GM19463 (cell line): ENCODE measurements around the gene TCEANC2.

Experiments used
- ATAC-seq: cut with Tn5 transposase; IDR thresholded peaks from one replicate; pipeline ENCODE4 v1.9.1; 2021; ENCODE audit warnings: mild to moderate bottlenecking, moderate library complexity; ENCODE audit not compliant: unreplicated experiment

Gene TCEANC2

DNA sequence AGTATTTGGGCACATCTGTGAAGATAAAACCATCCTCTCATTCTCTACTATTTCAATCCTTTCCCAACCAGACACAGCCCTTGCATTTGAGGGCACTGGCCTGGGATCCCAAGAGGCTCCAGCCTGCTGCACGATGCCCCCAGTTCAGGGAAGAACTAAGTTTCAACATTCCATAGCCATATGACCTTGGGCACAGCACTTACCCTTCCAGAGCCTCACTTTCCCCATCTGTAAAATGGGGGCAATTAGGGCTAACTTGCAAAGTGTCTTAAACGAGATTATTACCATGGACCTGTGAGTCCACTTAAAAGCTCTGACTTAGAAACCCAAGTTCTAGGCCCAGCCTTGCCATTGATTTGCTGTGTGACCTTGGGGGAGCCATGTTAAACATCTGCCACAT lies 76.5 kb downstream of the TCEANC2 start:
- no peak for ATAC-seq

DNA sequence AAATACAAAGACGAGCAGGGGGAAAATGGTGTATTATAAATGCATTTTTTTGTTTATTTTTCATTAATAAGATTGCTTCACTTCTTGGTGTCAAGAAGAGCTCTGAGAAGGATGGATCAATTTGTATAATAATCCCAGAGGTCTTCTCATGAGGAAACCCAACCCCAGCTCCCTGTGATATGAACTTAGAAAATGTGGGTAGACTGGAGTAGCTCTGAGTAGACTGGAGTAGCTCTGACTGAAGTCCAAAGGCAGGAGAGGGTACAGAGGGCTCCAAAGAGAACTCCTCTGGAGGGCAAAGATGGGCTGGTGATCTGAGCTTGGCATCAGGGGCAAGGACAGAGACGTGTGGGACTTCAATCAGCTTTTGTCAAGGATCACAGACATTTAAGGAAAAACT lies 78.0 kb downstream of the TCEANC2 start:
- no peak for ATAC-seq

DNA sequence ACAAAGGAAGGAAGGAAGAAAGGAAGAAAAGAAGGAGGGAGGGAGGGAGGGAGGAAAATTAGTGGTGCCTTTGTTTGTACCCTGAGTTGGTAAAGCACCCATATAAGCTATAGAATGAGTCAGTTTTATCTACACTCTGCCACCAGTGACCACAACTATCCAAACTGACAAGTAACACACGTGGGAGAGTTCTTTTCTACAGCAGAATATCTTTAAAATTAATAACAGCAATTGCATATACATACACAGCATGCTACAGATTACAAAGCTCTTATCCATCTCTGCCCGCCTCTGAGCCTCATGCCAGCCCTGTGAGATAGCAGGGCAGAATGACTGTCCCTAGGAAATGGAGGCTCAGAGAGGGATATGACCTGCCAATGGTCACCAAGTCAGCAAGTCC lies 79.1 kb downstream of the TCEANC2 start:
- ATAC-seq = no peak

DNA sequence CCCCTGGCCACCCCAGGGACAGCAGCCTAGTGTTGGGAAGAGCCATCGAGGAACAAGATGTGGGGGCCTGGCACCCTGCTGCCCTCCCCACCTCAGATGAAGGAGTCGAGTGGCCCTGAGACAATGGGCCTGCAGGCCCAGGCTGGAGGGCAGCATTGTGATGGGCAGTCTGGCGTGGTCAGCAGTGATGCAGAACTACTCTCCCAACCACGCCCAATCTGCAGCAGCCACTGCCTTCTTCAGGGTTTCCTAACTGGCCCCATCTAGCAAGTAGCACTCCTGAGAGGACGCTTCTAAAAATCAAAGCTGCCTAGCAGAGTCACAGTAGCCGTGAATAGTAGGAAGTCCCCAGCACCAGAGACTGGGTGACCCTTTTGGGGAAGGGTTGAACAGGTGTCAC lies 80.9 kb downstream of the TCEANC2 start:
- ATAC-seq = no peak

DNA sequence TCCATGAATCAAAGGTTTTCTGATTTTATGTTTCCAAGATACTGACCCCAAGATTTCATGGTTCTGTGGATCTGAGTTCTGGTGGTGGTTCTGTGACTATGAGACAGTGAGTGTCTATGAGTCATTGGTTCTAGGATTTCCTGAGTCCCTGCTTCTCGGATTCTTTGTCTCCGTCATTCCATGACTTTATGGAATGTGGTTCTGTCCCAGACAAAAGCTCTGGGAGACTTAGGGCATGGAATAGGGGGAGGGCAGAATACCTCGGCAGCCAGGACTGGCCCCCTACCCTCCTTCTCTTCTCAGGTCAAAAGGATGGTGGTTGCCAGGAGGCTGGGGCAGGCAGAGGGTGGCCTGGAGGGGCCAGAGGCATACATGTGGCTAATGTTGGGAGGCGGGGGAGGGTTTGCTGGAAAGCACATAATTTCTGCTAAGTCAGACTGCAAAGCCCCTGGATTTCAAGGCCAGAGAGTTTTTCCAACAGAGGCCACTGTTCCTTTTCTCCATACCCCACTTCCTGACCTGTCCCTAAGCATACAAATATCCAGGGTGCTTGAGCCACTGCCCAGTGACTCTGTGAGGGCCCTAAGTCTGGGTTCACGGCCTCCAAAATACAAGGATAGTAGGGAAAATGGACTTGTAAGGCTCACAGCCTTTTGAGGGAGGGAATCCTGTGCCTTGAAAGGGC lies 82.2 kb downstream of the TCEANC2 start:
- no peak for ATAC-seq

DNA sequence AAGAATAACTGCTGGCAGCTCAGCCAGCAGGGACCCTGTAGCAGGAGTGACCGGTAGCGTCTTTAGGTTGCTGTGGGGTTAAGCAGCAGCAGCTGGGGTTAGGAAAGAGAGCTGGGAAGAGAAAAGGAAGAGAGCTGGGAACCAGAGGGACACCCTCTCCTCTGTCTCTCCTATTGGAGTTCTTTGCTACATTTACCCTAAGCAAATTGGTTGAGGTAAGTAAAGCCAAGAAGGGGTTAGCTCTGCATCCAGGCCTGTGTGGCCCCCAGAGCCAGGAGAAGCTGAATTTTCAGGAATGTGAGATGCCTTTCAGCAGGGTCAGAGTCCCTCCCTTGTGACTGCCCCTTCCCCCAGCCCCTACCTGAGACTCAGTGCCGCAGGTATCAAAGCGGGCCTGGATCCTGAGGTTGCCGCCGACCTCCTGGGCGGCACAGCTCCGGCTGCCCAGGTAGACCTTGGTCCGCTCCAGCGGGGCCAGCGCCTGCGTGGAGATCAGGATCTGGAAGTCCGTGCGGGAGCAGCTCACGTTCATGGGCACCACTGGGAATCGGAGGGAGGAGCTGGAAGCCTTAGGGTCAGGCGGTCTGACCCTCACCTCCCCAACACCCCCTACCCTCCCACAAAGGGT lies 83.0 kb downstream of the TCEANC2 start:
- no peak for ATAC-seq

DNA sequence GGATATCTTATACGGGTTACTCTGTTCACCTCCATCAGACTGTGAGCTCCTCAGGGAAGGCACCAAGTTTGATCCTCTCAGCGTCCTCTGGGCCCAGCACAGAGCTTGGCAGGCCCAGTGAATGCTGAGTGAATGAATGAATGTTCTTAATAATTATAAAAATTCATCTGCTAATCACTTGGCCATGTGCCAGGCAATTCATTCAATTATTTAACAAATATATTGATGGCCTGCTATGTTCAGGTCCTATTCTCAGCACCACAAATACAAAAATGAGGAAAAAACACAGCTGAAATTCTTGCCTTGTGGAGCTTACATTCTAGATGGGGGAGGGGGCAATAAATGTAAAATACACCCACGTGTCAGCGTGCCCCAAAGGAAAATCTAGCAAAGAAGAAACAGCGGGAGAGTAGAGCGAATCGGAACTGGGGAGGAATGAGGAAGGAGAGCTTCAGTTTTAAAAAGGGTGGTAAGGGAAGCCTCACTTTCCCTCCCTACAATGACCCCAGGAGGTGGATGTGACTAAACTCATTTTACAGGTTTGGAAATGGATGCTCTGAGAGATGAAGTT lies 83.6 kb downstream of the TCEANC2 start:
- ATAC-seq = no peak

DNA sequence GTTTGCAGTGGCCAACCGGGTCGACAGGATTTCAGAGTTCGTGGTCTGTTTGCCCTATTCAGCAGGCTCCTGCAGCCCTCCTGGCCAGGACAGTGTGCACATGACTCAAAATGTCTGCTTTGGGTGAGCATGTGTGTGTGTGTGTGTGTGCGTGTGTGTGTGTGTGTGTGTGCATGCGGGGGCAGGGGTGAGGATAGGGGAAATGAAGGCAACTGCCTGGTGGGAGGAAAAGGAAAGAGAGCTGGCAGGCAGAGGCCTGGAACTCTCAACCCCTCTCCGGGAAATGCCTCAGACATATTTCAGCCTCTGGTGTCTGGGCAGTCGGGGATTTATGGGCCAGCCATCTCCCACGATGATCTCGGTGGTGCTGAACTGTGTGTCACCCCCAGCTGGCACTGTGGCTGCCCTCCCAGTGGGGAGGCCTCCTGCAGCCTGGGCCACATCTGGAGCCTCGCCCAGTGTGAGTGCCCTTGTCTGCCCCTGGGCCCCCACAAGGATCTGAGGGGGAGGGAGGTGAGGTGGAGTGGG lies 84.2 kb downstream of the TCEANC2 start:
- ATAC-seq = no peak

DNA sequence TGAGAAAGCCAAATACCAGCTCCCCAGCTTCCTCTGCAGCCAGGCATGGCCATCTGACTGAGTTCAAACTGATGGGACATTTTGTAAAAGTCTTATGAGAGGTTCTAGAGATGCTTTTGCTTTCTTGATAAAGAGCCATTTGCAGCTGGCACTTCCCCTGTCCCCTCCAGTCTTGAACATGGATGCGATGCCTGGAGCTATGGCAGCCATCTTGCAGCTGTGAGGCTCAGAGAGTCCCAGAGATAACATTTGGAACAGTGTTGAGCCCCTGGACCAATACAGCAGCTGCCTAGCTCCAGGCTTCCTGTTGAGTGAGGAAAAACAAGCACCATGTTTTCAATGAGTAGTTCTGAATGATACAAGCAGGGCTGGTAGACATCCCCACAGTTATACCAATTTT lies 85.6 kb downstream of the TCEANC2 start:
- ATAC-seq = no peak

DNA sequence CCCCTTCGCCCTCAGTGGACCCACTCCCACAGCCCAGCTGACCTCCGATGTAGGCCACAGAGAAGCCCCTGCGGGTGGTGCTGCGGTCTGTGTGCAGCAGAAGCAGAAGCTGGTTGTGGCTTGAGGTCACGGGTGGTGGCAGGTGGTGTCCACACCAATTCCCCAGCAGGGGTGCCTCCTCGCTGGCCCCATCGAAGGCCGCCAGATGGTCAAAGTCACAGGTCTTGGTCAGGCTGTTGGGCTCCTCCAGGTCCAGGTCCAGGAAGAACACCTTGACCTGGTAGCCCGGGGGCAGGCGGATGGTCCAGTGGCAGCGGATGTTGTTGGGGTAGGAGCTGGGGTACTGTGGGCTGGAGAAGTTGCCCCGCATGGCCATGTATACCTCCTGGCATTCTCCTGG lies 86.3 kb downstream of the TCEANC2 start:
- no peak for ATAC-seq

DNA sequence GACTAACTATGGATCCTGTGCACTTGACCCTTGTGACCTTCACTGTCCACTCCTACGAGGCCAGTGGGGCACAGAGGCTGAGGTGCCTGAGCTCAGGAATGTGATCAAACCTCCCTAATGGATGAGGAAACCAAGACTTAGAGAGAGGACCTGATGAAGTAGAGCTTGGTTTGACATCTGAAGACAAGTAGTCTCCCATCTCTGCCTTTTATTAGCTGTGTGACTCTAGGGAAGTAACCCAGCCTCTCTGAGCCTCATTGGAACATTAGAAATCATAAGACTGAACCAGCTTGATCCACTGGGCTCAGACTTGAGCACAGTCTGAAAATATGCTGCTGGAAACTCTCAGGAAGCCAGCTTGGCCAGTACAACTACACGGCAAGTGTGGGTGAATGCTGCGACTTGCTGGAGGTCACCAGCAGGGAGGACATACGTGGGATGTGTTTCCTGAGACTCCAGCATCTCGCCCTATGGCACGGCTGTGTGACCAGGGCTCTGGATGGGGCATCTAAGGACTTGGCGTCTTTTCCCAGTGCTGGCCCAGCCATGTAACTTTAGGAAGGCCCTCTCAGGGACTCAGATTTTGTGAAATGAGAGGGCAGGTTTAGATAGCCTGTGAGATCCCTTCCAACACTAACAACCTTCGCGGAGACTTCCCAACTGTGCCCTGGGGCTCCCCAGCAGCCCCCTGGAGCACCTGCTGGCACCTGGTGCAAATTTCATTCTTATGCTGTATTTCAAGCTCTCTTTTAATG lies 88.9 kb downstream of the TCEANC2 start:
- no peak for ATAC-seq

DNA sequence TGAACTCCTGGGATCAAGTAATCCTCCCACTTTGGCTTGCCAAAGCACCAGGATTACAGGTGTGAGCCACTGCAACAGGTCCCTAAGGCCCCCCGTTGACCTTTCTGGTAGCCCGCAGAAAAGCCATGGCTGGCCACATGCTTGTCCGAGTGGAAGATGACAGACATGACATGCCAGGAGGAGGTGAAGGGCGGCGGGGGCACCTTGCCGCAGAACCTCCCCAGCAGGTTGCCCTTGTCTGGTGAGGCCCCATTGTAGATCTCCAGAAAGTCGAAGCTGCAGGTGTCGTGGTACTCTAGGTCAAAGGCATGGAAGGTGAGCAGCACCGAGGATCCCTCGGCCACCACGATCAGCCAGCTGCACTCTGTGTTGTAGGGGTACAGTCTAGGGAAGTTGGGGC lies 91.0 kb downstream of the TCEANC2 start:
- no peak for ATAC-seq

DNA sequence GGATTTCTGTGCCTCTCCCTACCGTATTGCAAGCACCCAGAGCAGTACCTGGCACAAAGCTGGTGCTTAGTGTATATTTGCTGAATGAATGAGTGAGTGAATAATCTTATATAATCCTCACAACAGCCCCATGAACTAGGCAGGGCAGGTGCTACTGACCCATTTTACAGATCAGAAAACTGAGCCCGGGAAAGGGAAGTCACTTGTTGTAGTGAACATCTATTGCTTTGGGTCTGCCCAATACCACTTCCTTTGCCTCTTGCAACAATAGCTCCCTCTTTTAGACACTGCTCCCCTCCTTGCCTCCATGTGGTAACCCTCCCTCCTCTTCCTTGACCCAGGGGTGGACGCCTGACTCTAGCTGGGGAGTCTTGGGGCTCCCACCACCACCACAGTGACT lies 96.3 kb downstream of the TCEANC2 start:
- ATAC-seq = no peak

DNA sequence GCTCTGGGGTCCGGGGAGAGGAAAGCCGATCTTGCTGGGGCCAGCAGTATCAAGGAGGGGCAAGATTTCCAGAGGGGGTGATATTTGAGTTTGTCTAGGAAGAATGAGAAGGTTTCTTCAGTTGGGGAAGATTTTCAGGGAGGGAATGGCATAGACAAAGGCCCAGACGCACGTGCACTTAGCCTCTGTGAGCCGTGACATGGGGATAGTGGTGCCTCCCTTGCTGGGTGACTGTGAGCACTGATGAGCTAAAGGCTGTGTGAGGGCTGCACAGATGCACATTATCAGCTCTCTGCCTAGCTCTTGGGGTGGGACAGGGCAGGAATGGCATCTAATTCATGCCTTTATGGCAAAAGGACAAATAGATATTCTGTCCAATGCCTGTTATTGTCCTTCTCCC lies 97.6 kb downstream of the TCEANC2 start:
- no peak for ATAC-seq

DNA sequence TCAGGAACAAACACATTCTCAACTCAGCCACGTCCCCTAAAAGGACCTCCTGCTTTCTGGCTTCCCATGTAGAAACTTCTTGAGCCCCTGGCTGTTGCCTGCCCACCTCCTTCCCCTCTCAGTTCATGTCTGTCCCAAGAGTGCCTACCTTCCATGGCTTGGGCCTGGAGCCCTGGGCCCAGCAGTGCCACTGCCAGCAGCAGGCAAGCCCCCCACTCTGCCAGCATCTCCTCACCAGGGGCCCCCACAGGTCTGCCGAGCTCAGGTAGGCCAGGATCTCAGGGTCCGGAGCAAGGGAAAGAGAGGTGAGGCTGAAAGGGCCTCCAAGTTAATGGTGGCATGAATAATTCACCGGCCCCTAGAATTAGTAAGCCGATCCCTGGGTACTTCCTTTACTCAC lies 99.3 kb downstream of the TCEANC2 start, which contains the start of gene CDCP2:
Gene CDCP2, minus strand, starts transcription at position 305 of the 400 bp plus-strand sequence. Its CDS starts 78 bp downstream, at position 227.
- ATAC-seq = no peak

DNA sequence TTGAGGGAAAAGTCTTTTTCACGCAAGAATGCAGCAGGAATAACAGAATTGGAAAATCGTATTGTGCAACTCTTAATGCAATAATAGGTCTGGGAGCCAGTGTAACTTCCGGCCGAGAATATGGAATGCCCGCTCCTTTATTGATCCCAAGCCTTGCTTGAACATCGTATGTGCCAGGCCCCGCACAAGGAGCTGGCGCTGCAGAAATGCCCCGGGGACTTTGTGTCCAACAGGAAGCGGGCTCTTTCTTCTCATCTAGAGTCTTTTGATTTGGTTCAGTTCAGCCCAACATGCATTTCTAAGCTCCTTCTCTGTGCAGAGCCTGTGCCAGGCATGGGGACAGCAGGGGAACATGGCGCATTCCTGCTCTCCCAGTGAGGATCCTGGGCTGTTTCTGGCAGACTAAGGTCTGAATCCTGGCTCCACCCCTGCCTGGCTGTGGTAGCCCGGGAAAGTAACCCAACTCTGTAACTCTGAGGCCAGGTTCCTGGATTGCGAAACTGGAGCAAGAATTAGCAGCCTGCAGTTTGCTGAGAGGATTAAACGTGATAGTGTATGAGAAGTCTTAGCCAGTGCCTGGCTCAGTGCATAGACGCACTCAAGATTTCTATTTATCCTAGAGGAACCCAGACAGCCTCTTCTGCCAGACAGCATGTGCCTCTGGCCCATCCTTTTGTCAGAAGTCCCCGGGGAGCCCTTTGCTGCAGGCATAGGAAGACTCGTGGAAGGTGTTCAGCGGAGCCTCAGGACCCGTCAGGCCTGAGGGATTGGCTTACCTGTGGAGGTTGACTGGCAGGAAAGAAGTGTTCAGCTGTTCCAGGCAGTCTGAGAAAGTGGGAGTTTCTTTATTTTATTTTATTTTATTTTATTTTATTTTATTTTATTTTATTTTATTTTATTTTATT lies 100.4 kb downstream of the TCEANC2 start:
- ATAC-seq = no peak
